Transverse colon (tissue), 3 donors: Measurements from ENCODE around the gene AFG1L.

Experiments
- CTCF ChIP-seq, 5 experiments: fragments of 200-600 bp in 3 of 5; fragments of 450-650 bp in 2 of 5; sonication (generic) in 3 of 5; IDR thresholded peaks; 1 replicate in 2 of 5; 2 replicates in 3 of 5; pipeline ENCODE4 v1.5.1; 2016 to 2017; ENCODE audit warnings: antibody characterized with exemption in 5 of 5, inconsistent platforms in 3 of 5, mild to moderate bottlenecking in 2 of 5, moderate library complexity in 1 of 5
- POLR2A ChIP-seq: fragments of 450-650 bp; IDR thresholded peaks from one replicate; pipeline ENCODE4 v1.6.1; 2016; ENCODE audit warnings: antibody characterized with exemption, mild to moderate bottlenecking, moderate library complexity

- TF ChIP-seq POLR2A (no peak), CTCF (IDR thresholded peaks at IDR 0.05) (no peak)
Measured at GRCh38 chr6:108448481-108448880, 153.6 kb downstream of the AFG1L start.
